GM12878 (cell line): ENCODE data around the gene TCF20. TPM values are rescaled to one million over a fixed set of nuclear protein-coding genes. Genes with fewer than 3 reads are reported as not detected.

ENCODE experiments used
- ATAC-seq: fragments of 200-7000 bp; cut with Tn5 transposase; 3 replicates; pipeline ENCODE4 v1.9.1; 2020; ENCODE audit warnings: mild to moderate bottlenecking, moderate library complexity
- BruUV-seq: library from RNA; stranded (reverse); fragments of 400-500 nt; replicated peaks from 2 replicates; lab custom pipeline; 2021; lab: Mats Ljungman, UMichigan
- CTCF ChIA-PET: fragments of 300-600 bp; sonication (Branson Sonifier 250); formaldehyde crosslinking; extraction: SDS; loops from one replicate; lab custom pipeline; 2021; ENCODE audit warnings: inconsistent platforms; lab: Yijun Ruan, JAX
- POLR2A ChIA-PET: fragments of 350-600 bp; formaldehyde crosslinking; extraction: SDS; loops from one replicate; lab custom pipeline; 2021; ENCODE audit warnings: inconsistent platforms; lab: Charles Lee
- RAD21 ChIA-PET: fragments of 300-600 bp; sonication (Branson Sonifier 250); formaldehyde crosslinking; loops from one replicate; lab custom pipeline; 2023; ENCODE audit warnings: antibody characterized with exemption; ENCODE audit not compliant: unreplicated experiment; lab: Charles Lee
- SMC1A ChIA-PET: fragments of 300-600 bp; sonication (Branson Sonifier 250); formaldehyde crosslinking; loops from one replicate; lab custom pipeline; 2023; ENCODE audit not compliant: unreplicated experiment, uncharacterized antibody; lab: Charles Lee
- DNase-seq: peaks from one replicate; pipeline ENCODE4 v3.0.0-alpha.2; 2011; ENCODE audit warnings: low read depth, low spot score
- FAIRE-seq: peaks from 3 replicates; lab custom pipeline; 2011; peaks lifted over from hg19 to GRCh38; lab: Jason Lieb, UNC
- H2AFZ ChIP-seq: 2 replicates; pipeline ENCODE4 v1.6.0; 2011; ENCODE audit warnings: low read depth, low read length, control low read depth; ENCODE audit not compliant: control insufficient read depth
- H3K27ac ChIP-seq: 2 replicates; pipeline ENCODE4 v1.5.1; 2011; ENCODE audit warnings: control low read depth; ENCODE audit not compliant: control insufficient read depth, insufficient read depth
- H3K27me3 ChIP-seq, 2 experiments: replicated peaks in 1 of 2; 2 replicates each; pipeline versions ENCODE4 v1.6.0 to v1.6.1; 2011; ENCODE audit warnings: low read length in 1 of 2; ENCODE audit not compliant: control insufficient read depth in 2 of 2, insufficient read depth in 2 of 2
- H3K36me3 ChIP-seq, 2 experiments: 2 replicates each; pipeline ENCODE4 v1.5.1; 2011; ENCODE audit warnings: low read length in 1 of 2; ENCODE audit not compliant: control insufficient read depth in 2 of 2, insufficient read depth in 2 of 2
- H3K4me1 ChIP-seq: 2 replicates; pipeline ENCODE4 v1.6.1; 2011; ENCODE audit warnings: mild to moderate bottlenecking, low read length, moderate library complexity, mixed read lengths; ENCODE audit not compliant: control insufficient read depth, insufficient read depth
- H3K4me2 ChIP-seq: 2 replicates; pipeline ENCODE4 v1.6.0; 2011; ENCODE audit warnings: control low read depth; ENCODE audit not compliant: control insufficient read depth, insufficient read depth
- H3K4me3 ChIP-seq: fragments of 200-600 bp; sonication (generic); 2 replicates; pipeline ENCODE4 v1.5.1; 2016
- H3K79me2 ChIP-seq: 2 replicates; pipeline ENCODE4 v1.6.0; 2011; ENCODE audit warnings: low read length; ENCODE audit not compliant: control insufficient read depth, insufficient read depth
- H3K9ac ChIP-seq: 2 replicates; pipeline ENCODE4 v1.8.0; 2011; ENCODE audit warnings: low read length, control low read depth, mixed read lengths; ENCODE audit not compliant: control insufficient read depth, insufficient read depth
- H3K9me3 ChIP-seq: replicated peaks from 3 replicates; pipeline ENCODE4 v1.5.1; 2011; ENCODE audit warnings: mild to moderate bottlenecking, low read length; ENCODE audit not compliant: control insufficient read depth, insufficient read depth
- H4K20me1 ChIP-seq: 2 replicates; pipeline ENCODE4 v1.6.0; 2011; ENCODE audit not compliant: control insufficient read depth, insufficient read depth
- CREM ChIP-seq: IDR thresholded peaks from 2 replicates; pipeline ENCODE4 v1.6.1; 2014; ENCODE audit warnings: antibody characterized with exemption, low read depth
- EED ChIP-seq: sonication (generic); IDR thresholded peaks from 2 replicates; pipeline ENCODE4 v1.6.1; 2016; ENCODE audit warnings: antibody characterized with exemption, low read depth
- GABPA ChIP-seq: IDR thresholded peaks from 2 replicates; pipeline ENCODE4 v1.6.1; 2014; ENCODE audit warnings: antibody characterized with exemption, low read depth, mild to moderate bottlenecking, inconsistent platforms
- IRF5 ChIP-seq: fragments of 450-650 bp; IDR thresholded peaks from 2 replicates; pipeline ENCODE4 v1.6.1; 2017; ENCODE audit warnings: borderline replicate concordance
- MYB ChIP-seq: fragments of 150-350 bp; IDR thresholded peaks from 2 replicates; pipeline ENCODE4 v1.6.1; 2014; ENCODE audit warnings: mild to moderate bottlenecking, low read depth, low read length, borderline replicate concordance
- RBBP5 ChIP-seq: fragments of 200-600 bp; sonication (generic); conservative IDR thresholded peaks from 2 replicates; pipeline ENCODE4 v1.6.1; 2016
- TCF3 ChIP-seq: IDR thresholded peaks from 2 replicates; pipeline ENCODE4 v1.6.1; 2012; ENCODE audit warnings: low read depth, mild to moderate bottlenecking, low read length, borderline replicate concordance; ENCODE audit not compliant: insufficient read depth
- ZBTB11 ChIP-seq: fragments of 450-650 bp; formaldehyde crosslinking; IDR thresholded peaks from 2 replicates; pipeline ENCODE4 v1.5.0; 2022; ENCODE audit warnings: mild to moderate bottlenecking, missing genetic modification characterization
- ZNF207 ChIP-seq: fragments of 450-650 bp; IDR thresholded peaks from 2 replicates; pipeline ENCODE4 v1.6.1; 2014; ENCODE audit warnings: antibody characterized with exemption, mild to moderate bottlenecking, borderline replicate concordance
- ZNF217 ChIP-seq: fragments of 450-650 bp; IDR thresholded peaks from 2 replicates; pipeline ENCODE4 v1.6.1; 2017; ENCODE audit warnings: antibody characterized with exemption, mild to moderate bottlenecking
- ZZZ3 ChIP-seq: IDR thresholded peaks from 2 replicates; pipeline ENCODE4 v1.6.1; 2011; ENCODE audit warnings: low read depth; ENCODE audit not compliant: control insufficient read depth, insufficient read length
- WGBS: methylation state at CpG from one replicate; pipeline ENCODE4 v1.1.6; 2016; ENCODE audit warnings: low lambda C conversion rate; ENCODE audit not compliant: insufficient replicate concordance, insufficient coverage; ENCODE audit errors: missing lambda C conversion rate; 5-methylcytosine and 5-hydroxymethylcytosine counted together
- in situ Hi-C: fragments of 300-500 bp; cut with MboI; formaldehyde crosslinking; loops from 9 replicates; pipeline ENCODE4 v1.14.3; 2018; ENCODE audit warnings: mixed read lengths
- intact Hi-C: fragments of 100-400 bp; cut with micrococcal nuclease; formaldehyde crosslinking; loops from one replicate; pipeline ENCODE4 v1.14.2; 2022; ENCODE audit not compliant: unreplicated experiment
- polyA plus RNA-seq, 11 experiments: library from polyadenylated mRNA; depleted of rRNA in 4 of 11; unstranded in 6 of 11; stranded (reverse) in 5 of 11; fragments of >200 nt; fragmentation: Nextera tagmentation in 4 of 11; fragmentation: Illumina TruSeq in 1 of 11; extraction: Ambion mirVana in 4 of 11; extraction: Trizol in 1 of 11; gene quantifications; 1 replicate in 1 of 11; 2 replicates in 10 of 11; pipeline versions ENCODE4 v1.2.1 to v1.2.3, GENCODE V29; 2011 to 2016; ENCODE audit warnings: inconsistent platforms in 2 of 11, missing spikeins in 2 of 11, low read depth in 1 of 11
- total RNA-seq, 4 experiments: library from RNA; depleted of rRNA in 3 of 4; stranded (reverse); fragments of >200 nt in 3 of 4; fragmentation: Illumina TruSeq in 1 of 4; extraction: Trizol in 1 of 4; gene quantifications; 2 replicates each; pipeline versions ENCODE4 v1.2.1 to v1.2.3, GENCODE V29; 2013 to 2021

Gene TCF20
- total and polyA plus RNA-seq, 10 of the 15 experiments (the other 5 are each of a cell fraction or from before 2014, with no cell fraction given): 0.64 to 52.9 (median 22.6) TPM

- Histone ChIP-seq H3K27me3 (no peaks in the 10 kb centered on the region), H3K4me1 (no peaks in the 10 kb centered on the region), H3K79me2 (peaks cover 69% of the 10 kb centered on the region), H3K36me3 (no peaks in the 10 kb centered on the region; a peak in 1 of 4 replicates), H3K4me2 (no peak overlapping the region), H2AFZ (no peak overlapping the region), H3K4me3 (no peak overlapping the region), H3K9me3 (no peaks in the 10 kb centered on the region), H3K9ac (no peak overlapping the region), H4K20me1 (no peaks in the 10 kb centered on the region), H3K27ac (no peak overlapping the region)
- DNase-seq (no peak), FAIRE-seq (no peak), ATAC-seq (no peak)
- RAD21 ChIA-PET: no interaction called here
- SMC1A ChIA-PET: no interaction called here
- intact Hi-C loops (no loop called here), in situ Hi-C loops (no loop called here)
- BruUV-seq: no TSS peak
- no peak for TF ChIP-seq RBBP5
- no peak for TF ChIP-seq ZZZ3
- no peak for TF ChIP-seq ZNF217
- no peak for TF ChIP-seq ZBTB11 (CRISPR knock-in tag)
- no peak for TF ChIP-seq TCF3
- no peak for TF ChIP-seq EED
- no peak for TF ChIP-seq MYB
- no peak for TF ChIP-seq IRF5
- no peak for TF ChIP-seq CREM
- no peak for TF ChIP-seq ZNF207
- TF ChIP-seq GABPA: no peak
- POLR2A ChIA-PET: interaction anchor here (0.6 kb wide), 1 partner anchor 164 kb away, joined by 3 read pairs; no protein-coding TSS in a partner anchor
- CTCF ChIA-PET: no interaction called here
- WGBS: 83% methylated on average over 5 of the region's 5 CpGs
Measured at GRCh38 chr22:42256930-42257329, 13.5 kb downstream of the TCF20 start.
